Calu3 (cell line): ENCODE results near the gene GRIK1. TPM values are rescaled to one million over a fixed set of nuclear protein-coding genes. Genes with fewer than 3 reads are reported as not detected.

Source experiments
- BruUV-seq: library from RNA; stranded (reverse); fragments of 400-500 nt; replicated peaks from 2 replicates; lab custom pipeline; 2021; lab: Mats Ljungman, UMichigan
- CTCF ChIA-PET: fragments of 300-600 bp; sonication (Branson Sonifier 250); formaldehyde crosslinking; loops from one replicate; lab custom pipeline; 2022; ENCODE audit warnings: antibody characterized with exemption; lab: Charles Lee
- DNase-seq: peaks from one replicate; pipeline ENCODE4 v3.0.0; 2022
- H3K27ac Mint-ChIP-seq: one replicate; pipeline ENCODE4 v1.8.0; 2022; ENCODE audit warnings: mixed read lengths; ENCODE audit not compliant: unreplicated experiment
- H3K27me3 Mint-ChIP-seq: one replicate; pipeline ENCODE4 v1.8.0; 2022; ENCODE audit warnings: mixed read lengths; ENCODE audit not compliant: unreplicated experiment
- H3K36me3 Mint-ChIP-seq: one replicate; pipeline ENCODE4 v1.8.0; 2022; ENCODE audit warnings: mild to moderate bottlenecking, moderate library complexity, mixed read lengths; ENCODE audit not compliant: insufficient read depth, unreplicated experiment
- H3K4me1 Mint-ChIP-seq: one replicate; pipeline ENCODE4 v1.8.0; 2022; ENCODE audit warnings: mild to moderate bottlenecking, low read depth, mixed read lengths; ENCODE audit not compliant: unreplicated experiment
- H3K4me3 Mint-ChIP-seq: one replicate; pipeline ENCODE4 v1.8.0; 2022; ENCODE audit warnings: mild to moderate bottlenecking, low read depth, moderate library complexity, mixed read lengths; ENCODE audit not compliant: unreplicated experiment
- H3K9me3 Mint-ChIP-seq: one replicate; pipeline ENCODE4 v1.8.0; 2022; ENCODE audit warnings: low read depth, mixed read lengths; ENCODE audit not compliant: unreplicated experiment
- CTCF ChIP-seq: fragments of 200-600 bp; IDR thresholded peaks from one replicate; pipeline ENCODE4 v1.8.0; 2022; ENCODE audit warnings: antibody characterized with exemption; ENCODE audit not compliant: unreplicated experiment
- intact Hi-C: fragments of 100-400 bp; cut with micrococcal nuclease; formaldehyde crosslinking; loops from one replicate; pipeline ENCODE4 v1.10.0; 2022; ENCODE audit not compliant: unreplicated experiment
- total RNA-seq: library from RNA; stranded (reverse); gene quantifications from 2 replicates; pipeline ENCODE4 v1.2.3, GENCODE V29; 2022

Gene GRIK1
- total RNA-seq, 1 experiment from 2014 or later: not detected

- peaks cover 10% of the 10 kb centered on the region for H3K4me1 Mint-ChIP-seq
- intact Hi-C loops: no loop called here
- no peak overlapping the region for H3K27ac Mint-ChIP-seq
- H3K4me3 Mint-ChIP-seq: no peak overlapping the region
- no peaks in the 10 kb centered on the region for H3K9me3 Mint-ChIP-seq
- TF ChIP-seq CTCF: no peak
- no TSS peak for BruUV-seq
- CTCF ChIA-PET: no interaction called here
- no peak for DNase-seq
- no peaks in the 10 kb centered on the region for H3K27me3 Mint-ChIP-seq
- no peaks in the 10 kb centered on the region for H3K36me3 Mint-ChIP-seq
Measured at GRCh38 chr21:29793712-29794111, 146.1 kb downstream of the GRIK1 start.

- BruUV-seq: no TSS peak
- H3K36me3 Mint-ChIP-seq: no peaks in the 10 kb centered on the region
- intact Hi-C loops: no loop called here
Measured at GRCh38 chr21:29789393-29789792, 150.4 kb downstream of the GRIK1 start.

GRCh38 chr21:29788752-29789151, 151.0 kb downstream of the GRIK1 start:
- intact Hi-C loops: no loop called here
- H3K36me3 Mint-ChIP-seq: no peaks in the 10 kb centered on the region
- peaks cover 40% of the 10 kb centered on the region for H3K4me1 Mint-ChIP-seq
- H3K9me3 Mint-ChIP-seq: no peaks in the 10 kb centered on the region
- no peak for DNase-seq
- H3K4me3 Mint-ChIP-seq: no peak overlapping the region
- H3K27me3 Mint-ChIP-seq: no peaks in the 10 kb centered on the region
- CTCF ChIA-PET: no interaction called here
- no TSS peak for BruUV-seq
- no peak for TF ChIP-seq CTCF
- no peak overlapping the region for H3K27ac Mint-ChIP-seq

More at GRCh38 chr21:29789393-29789792, 150.4 kb downstream of the GRIK1 start:
- H3K9me3 Mint-ChIP-seq: no peaks in the 10 kb centered on the region
- DNase-seq: no peak
- CTCF ChIA-PET: no interaction called here
- H3K4me1 Mint-ChIP-seq: peaks cover 40% of the 10 kb centered on the region
- no peak overlapping the region for H3K4me3 Mint-ChIP-seq
- TF ChIP-seq CTCF: no peak
- no peaks in the 10 kb centered on the region for H3K27me3 Mint-ChIP-seq
- peak overlapping the region; percentile 17 for H3K27ac Mint-ChIP-seq

- Mint-ChIP-seq H3K27me3 (no peaks in the 10 kb centered on the region), H3K4me3 (no peak overlapping the region), H3K27ac (no peak overlapping the region), H3K9me3 (no peaks in the 10 kb centered on the region), H3K4me1 (peaks cover 40% of the 10 kb centered on the region), H3K36me3 (no peaks in the 10 kb centered on the region)
- BruUV-seq: no TSS peak
- no peak for DNase-seq
- TF ChIP-seq CTCF: no peak
- intact Hi-C loops: no loop called here
- CTCF ChIA-PET: no interaction called here
Measured at GRCh38 chr21:29787361-29787909, 152.4 kb downstream of the GRIK1 start.
